ENCODE measurements around the gene CORT.

CORT gene

DNA sequence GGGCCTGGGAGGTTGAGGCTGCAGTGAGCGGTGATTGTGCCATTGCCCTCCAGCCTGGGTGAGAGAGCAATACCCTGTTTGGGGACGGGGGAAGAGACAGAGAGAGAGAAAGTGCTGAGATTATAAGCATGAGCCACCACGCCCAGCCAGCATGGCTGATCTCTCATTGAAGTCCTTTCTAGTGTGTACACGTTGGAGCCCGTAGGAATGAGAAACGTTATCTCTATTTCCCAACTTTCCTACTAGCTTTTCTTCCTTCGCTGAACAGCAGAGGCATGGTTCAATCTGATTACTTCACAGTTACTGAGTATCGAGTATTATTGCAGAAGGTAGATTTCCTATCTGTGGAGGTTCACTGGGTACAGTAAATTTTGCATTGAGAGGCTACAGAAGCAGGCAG, 29.5 kb downstream of the CORT start:
- Histone ChIP-seq H3K9ac (no peak overlapping the region), H3K27ac (no peak overlapping the region), H3K4me2 (no peak overlapping the region), H3K27me3 (ENCODE audit: insufficient read depth, low read depth) (no peaks in the 10 kb centered on the region), H3K4me3 (IDR thresholded peaks at IDR 0.05; ENCODE audit: insufficient read depth, low read depth, low read length) (no peak overlapping the region), H4K20me1 (ENCODE audit: insufficient read depth) (no peaks in the 10 kb centered on the region), H3K4me1 (ENCODE audit: low read depth, poor library complexity, severe bottlenecking) (peaks cover 15% of the 10 kb centered on the region), H2AFZ (ENCODE audit: low read depth) (no peak overlapping the region), H3K79me2 (ENCODE audit: insufficient read depth, low read depth) (peaks cover 41% of the 10 kb centered on the region; the same call in 1 of the 2 replicates), H3K36me3 (ENCODE audit: insufficient read depth) (no peaks in the 10 kb centered on the region)
- TF ChIP-seq CTCF (conservative IDR thresholded peaks at IDR 0.05; ENCODE audit: low read depth, low read length) = no peak

- TF ChIP-seq CTCF (conservative IDR thresholded peaks at IDR 0.05; ENCODE audit: low read depth, low read length) = no peak
- H3K36me3 ChIP-seq (ENCODE audit: insufficient read depth) = no peaks in the 10 kb centered on the region
- H3K4me2 ChIP-seq = no peak overlapping the region
- H4K20me1 ChIP-seq (ENCODE audit: insufficient read depth) = no peaks in the 10 kb centered on the region
- no peak overlapping the region for H3K27ac ChIP-seq
- H3K79me2 ChIP-seq (ENCODE audit: insufficient read depth, low read depth) = peaks cover 49% of the 10 kb centered on the region; the same call in 1 of the 2 replicates
- H3K4me3 ChIP-seq (IDR thresholded peaks at IDR 0.05; ENCODE audit: insufficient read depth, low read depth, low read length) = no peak overlapping the region
- H3K27me3 ChIP-seq (ENCODE audit: insufficient read depth, low read depth) = no peaks in the 10 kb centered on the region
- H3K9ac ChIP-seq = no peak overlapping the region
- no peak overlapping the region for H2AFZ ChIP-seq (ENCODE audit: low read depth)
- peaks cover 10% of the 10 kb centered on the region for H3K4me1 ChIP-seq (ENCODE audit: low read depth, poor library complexity, severe bottlenecking)
Measured at GRCh38 chr1:10480614-10481013, 30.8 kb downstream of the CORT start.

DNA sequence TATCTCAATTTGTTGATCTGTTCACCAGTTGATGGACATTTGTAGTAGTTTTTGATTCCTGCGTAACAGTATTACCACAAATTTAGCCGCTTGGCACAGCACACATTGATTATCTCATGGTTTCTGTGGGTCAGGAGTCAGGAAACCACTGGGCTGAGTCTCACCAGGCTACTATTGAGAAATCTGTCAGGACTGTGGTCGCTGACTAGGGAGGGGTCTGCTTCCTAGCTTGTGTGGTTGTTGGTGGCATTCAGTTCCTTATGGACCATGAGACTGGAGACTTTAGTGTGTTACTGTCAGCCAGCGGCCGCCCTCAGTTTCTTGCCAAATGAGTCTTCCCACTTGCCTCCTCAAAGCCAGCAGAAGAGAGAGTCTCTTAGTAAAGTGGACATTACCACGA, 34.7 kb downstream of the CORT start:
- Histone ChIP-seq H3K4me2 (no peak overlapping the region), H4K20me1 (ENCODE audit: insufficient read depth) (0 out of 2 replicates have a peak, but pooled peaks cover 7% of the 10 kb centered on the region), H3K36me3 (ENCODE audit: insufficient read depth) (no peaks in the 10 kb centered on the region), H3K27ac (no peak overlapping the region), H3K4me1 (ENCODE audit: low read depth, poor library complexity, severe bottlenecking) (no peaks in the 10 kb centered on the region), H3K27me3 (ENCODE audit: insufficient read depth, low read depth) (no peaks in the 10 kb centered on the region), H3K4me3 (IDR thresholded peaks at IDR 0.05; ENCODE audit: insufficient read depth, low read depth, low read length) (no peak overlapping the region), H3K79me2 (ENCODE audit: insufficient read depth, low read depth) (peaks cover 44% of the 10 kb centered on the region; the same call in 1 of the 2 replicates), H2AFZ (ENCODE audit: low read depth) (no peak overlapping the region), H3K9ac (no peak overlapping the region)
- no peak for TF ChIP-seq CTCF (conservative IDR thresholded peaks at IDR 0.05; ENCODE audit: low read depth, low read length)

DNA sequence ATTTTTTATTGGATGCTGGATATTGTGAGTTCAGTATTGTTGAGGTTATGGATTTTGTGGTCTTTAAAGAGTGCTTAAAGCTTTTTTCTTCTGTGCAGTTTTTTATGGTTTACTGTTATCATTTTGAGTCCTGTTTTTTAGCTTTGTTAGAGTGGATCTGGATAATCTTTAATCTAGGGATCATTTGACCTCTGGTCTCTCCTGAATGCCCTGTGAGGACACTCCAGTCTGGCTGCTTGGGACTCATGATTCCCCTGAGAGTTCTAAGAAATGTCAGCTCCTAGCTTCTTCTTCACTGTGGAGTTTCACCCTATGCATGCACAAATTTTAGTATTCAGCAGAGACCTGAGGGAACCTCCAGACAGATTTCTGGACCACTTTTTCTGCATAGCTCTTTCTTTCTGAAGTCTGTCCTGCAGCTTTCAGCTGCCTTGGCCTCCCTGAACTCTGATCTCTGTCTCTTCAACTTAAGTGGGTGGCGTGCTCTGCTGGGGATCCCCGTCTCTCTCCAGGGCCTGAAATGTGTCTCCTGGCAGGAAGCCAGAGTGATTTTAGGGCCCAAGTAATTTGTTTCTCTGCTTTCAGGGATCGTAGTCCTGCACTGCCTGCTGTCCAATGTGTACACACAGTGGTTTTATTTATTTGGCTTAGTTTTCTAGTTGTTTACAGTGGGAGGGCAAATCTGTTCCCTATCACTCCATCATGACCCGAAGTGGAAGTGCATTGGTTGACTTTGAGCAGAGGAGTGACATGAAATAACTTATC, 39.6 kb downstream of the CORT start:
- Histone ChIP-seq H4K20me1 (ENCODE audit: insufficient read depth) (peaks cover 12% of the 10 kb centered on the region; the same call in 1 of the 2 replicates), H3K27ac (no peak overlapping the region), H3K27me3 (ENCODE audit: insufficient read depth, low read depth) (no peaks in the 10 kb centered on the region), H3K4me2 (no peak overlapping the region), H3K79me2 (ENCODE audit: insufficient read depth, low read depth) (peaks cover 43% of the 10 kb centered on the region; the same call in 1 of the 2 replicates), H3K9ac (no peak overlapping the region), H3K4me3 (IDR thresholded peaks at IDR 0.05; ENCODE audit: insufficient read depth, low read depth, low read length) (no peak overlapping the region), H3K4me1 (ENCODE audit: low read depth, poor library complexity, severe bottlenecking) (peaks cover 3% of the 10 kb centered on the region), H2AFZ (ENCODE audit: low read depth) (no peak overlapping the region), H3K36me3 (ENCODE audit: insufficient read depth) (no peaks in the 10 kb centered on the region)
- no peak for TF ChIP-seq CTCF (conservative IDR thresholded peaks at IDR 0.05; ENCODE audit: low read depth, low read length)
